H9 (cell line): ENCODE results near the gene FBRSL1. TPM values are rescaled to one million over a fixed set of nuclear protein-coding genes. Genes with fewer than 3 reads are reported as not detected.

Experiments used
- DNase-seq: peaks from one replicate; pipeline ENCODE4 v3.0.0-alpha.2; 2017
- H2AFZ ChIP-seq: one replicate; pipeline ENCODE4 v1.6.1; 2013; ENCODE audit warnings: mild to moderate bottlenecking, low read length, control low read depth, moderate library complexity
- H2AK5ac ChIP-seq: 2 replicates; pipeline ENCODE4 v1.6.1; 2013; ENCODE audit warnings: low read length, control low read depth, mixed read lengths; ENCODE audit not compliant: insufficient read length
- H2BK120ac ChIP-seq: one replicate; pipeline ENCODE4 v1.6.1; 2013; ENCODE audit warnings: low read depth, mild to moderate bottlenecking, low read length, control low read depth, inconsistent platforms; ENCODE audit not compliant: poor library complexity, severe bottlenecking
- H2BK12ac ChIP-seq: 2 replicates; pipeline ENCODE4 v1.6.1; 2013; ENCODE audit warnings: low read length, control low read depth, mixed read lengths, low read depth; ENCODE audit not compliant: insufficient read length
- H2BK15ac ChIP-seq: 2 replicates; pipeline ENCODE4 v1.6.1; 2013; ENCODE audit warnings: low read depth, low read length, control low read depth
- H2BK20ac ChIP-seq: one replicate; pipeline ENCODE4 v1.6.1; 2013; ENCODE audit warnings: low read depth, mild to moderate bottlenecking, low read length, control low read depth, inconsistent platforms; ENCODE audit not compliant: poor library complexity, severe bottlenecking
- H2BK5ac ChIP-seq: 2 replicates; pipeline ENCODE4 v1.6.1; 2013; ENCODE audit warnings: low read length, control low read depth, mixed read lengths; ENCODE audit not compliant: insufficient read length
- H3K14ac ChIP-seq: 2 replicates; pipeline ENCODE4 v1.6.1; 2013; ENCODE audit warnings: low read length, control low read depth; ENCODE audit not compliant: insufficient read depth
- H3K18ac ChIP-seq: 2 replicates; pipeline ENCODE4 v1.6.1; 2013; ENCODE audit warnings: low read depth, mild to moderate bottlenecking, mixed read lengths, low read length, control low read depth; ENCODE audit not compliant: insufficient read length
- H3K23ac ChIP-seq: 2 replicates; pipeline ENCODE4 v1.6.1; 2013; ENCODE audit warnings: low read length, control low read depth, mixed read lengths, low read depth; ENCODE audit not compliant: insufficient read length
- H3K23me2 ChIP-seq: 2 replicates; pipeline ENCODE4 v1.6.1; 2013; ENCODE audit warnings: low read depth, mild to moderate bottlenecking, mixed read lengths, low read length, control low read depth; ENCODE audit not compliant: insufficient read length, poor library complexity, severe bottlenecking
- H3K27ac ChIP-seq: 2 replicates; pipeline ENCODE4 v1.5.1; 2013; ENCODE audit warnings: low read length, control low read depth, mixed read lengths, low read depth; ENCODE audit not compliant: insufficient read length
- H3K27me3 ChIP-seq: 2 replicates; pipeline ENCODE4 v1.6.1; 2013; ENCODE audit warnings: low read length, control low read depth, inconsistent platforms; ENCODE audit not compliant: insufficient read depth
- H3K4ac ChIP-seq: 2 replicates; pipeline ENCODE4 v1.6.1; 2013; ENCODE audit warnings: low read depth, mild to moderate bottlenecking, control low read depth, inconsistent platforms, low read length, moderate library complexity
- H3K4me1 ChIP-seq: 2 replicates; pipeline ENCODE4 v1.6.1; 2013; ENCODE audit warnings: low read length, control low read depth, inconsistent platforms; ENCODE audit not compliant: insufficient read depth
- H3K4me2 ChIP-seq: 2 replicates; pipeline ENCODE4 v1.6.1; 2013; ENCODE audit warnings: low read length, control low read depth, mixed read lengths; ENCODE audit not compliant: insufficient read length, insufficient read depth
- H3K56ac ChIP-seq: 2 replicates; pipeline ENCODE4 v1.6.1; 2013; ENCODE audit warnings: low read depth, mild to moderate bottlenecking, mixed read lengths, low read length, control low read depth; ENCODE audit not compliant: insufficient read length
- H3K79me1 ChIP-seq: 2 replicates; pipeline ENCODE4 v1.6.1; 2013; ENCODE audit warnings: low read depth, mild to moderate bottlenecking, moderate library complexity, low read length, control low read depth, inconsistent platforms; ENCODE audit not compliant: insufficient read depth, poor library complexity, severe bottlenecking
- H3K79me2 ChIP-seq: 2 replicates; pipeline ENCODE4 v1.6.1; 2013; ENCODE audit warnings: low read length, control low read depth, inconsistent platforms; ENCODE audit not compliant: insufficient read depth
- H3K9ac ChIP-seq: 2 replicates; pipeline ENCODE4 v1.6.1; 2013; ENCODE audit warnings: low read length, control low read depth, mixed read lengths; ENCODE audit not compliant: insufficient read length; ENCODE audit errors: extremely low read depth
- H3K9me3 ChIP-seq: one replicate; pipeline ENCODE4 v1.6.1; 2013; ENCODE audit warnings: low read depth, low read length, inconsistent platforms; ENCODE audit not compliant: control insufficient read depth
- H3T11ph ChIP-seq: one replicate; pipeline ENCODE4 v1.6.1; 2013; ENCODE audit warnings: mild to moderate bottlenecking, low read length, control low read depth, inconsistent platforms
- H4K20me1 ChIP-seq: one replicate; pipeline ENCODE4 v1.6.1; 2013; ENCODE audit not compliant: control insufficient read depth, insufficient read length, insufficient read depth
- H4K5ac ChIP-seq: 2 replicates; pipeline ENCODE4 v1.6.1; 2013; ENCODE audit warnings: low read depth, mild to moderate bottlenecking, mixed read lengths, low read length, control low read depth; ENCODE audit not compliant: insufficient read length
- H4K8ac ChIP-seq: replicated peaks from 2 replicates; pipeline ENCODE4 v1.6.1; 2013; ENCODE audit warnings: low read length, control low read depth, mixed read lengths, low read depth; ENCODE audit not compliant: insufficient read length
- H4K91ac ChIP-seq: 2 replicates; pipeline ENCODE4 v1.6.1; 2013; ENCODE audit warnings: low read depth, mild to moderate bottlenecking, moderate library complexity, mixed read lengths, low read length, control low read depth; ENCODE audit not compliant: insufficient read length
- H3K27ac Mint-ChIP-seq, 3 experiments: 2 replicates in 2 of 3; 3 replicates in 1 of 3; pipeline ENCODE4 v1.8.0; 2020 to 2021; ENCODE audit warnings: mixed read lengths in 3 of 3, mild to moderate bottlenecking in 1 of 3, moderate library complexity in 1 of 3
- H3K27me3 Mint-ChIP-seq: 2 replicates; pipeline ENCODE4 v1.8.0; 2021; ENCODE audit warnings: low read depth, mild to moderate bottlenecking, moderate library complexity, mixed read lengths
- H3K36me3 Mint-ChIP-seq, 3 experiments: 2 replicates in 2 of 3; 3 replicates in 1 of 3; pipeline ENCODE4 v1.8.0; 2020 to 2021; ENCODE audit warnings: low read depth in 3 of 3, mixed read lengths in 3 of 3; ENCODE audit not compliant: insufficient read depth in 1 of 3
- H3K4me1 Mint-ChIP-seq, 2 experiments: 2 replicates each; pipeline ENCODE4 v1.8.0; 2020; ENCODE audit warnings: mixed read lengths in 2 of 2
- H3K4me3 Mint-ChIP-seq, 2 experiments: 2 replicates in 1 of 2; 3 replicates in 1 of 2; pipeline ENCODE4 v1.8.0; 2020 to 2021; ENCODE audit warnings: mild to moderate bottlenecking in 2 of 2, mixed read lengths in 2 of 2, moderate library complexity in 1 of 2
- H3K9me3 Mint-ChIP-seq, 2 experiments: 2 replicates in 1 of 2; 3 replicates in 1 of 2; pipeline ENCODE4 v1.8.0; 2020; ENCODE audit warnings: mild to moderate bottlenecking in 2 of 2, mixed read lengths in 2 of 2, moderate library complexity in 1 of 2
- WGBS: extraction: QIAGEN DNeasy Blood & Tissue Kit; methylation state at CpG from one replicate; pipeline ENCODE4 v1.1.7; 2013; ENCODE audit warnings: missing lambda C conversion rate, low lambda C conversion rate, mixed read lengths; ENCODE audit not compliant: insufficient read length; ENCODE audit errors: extremely low coverage; 5-methylcytosine and 5-hydroxymethylcytosine counted together
- total RNA-seq: library from RNA; stranded (reverse); gene quantifications from 2 replicates; pipeline ENCODE4 v1.2.1, GENCODE V29; 2021
- TF ChIP-seq, protein P1 (sequence below): fragments of 200-600 bp; sonication (generic); conservative IDR thresholded peaks from 3 replicates; pipeline ENCODE4 v1.8.0; 2021; ENCODE audit warnings: antibody characterized with exemption, mild to moderate bottlenecking

FBRSL1 gene
- total RNA-seq, 1 experiment from 2014 or later = 90.8 TPM

DNA sequence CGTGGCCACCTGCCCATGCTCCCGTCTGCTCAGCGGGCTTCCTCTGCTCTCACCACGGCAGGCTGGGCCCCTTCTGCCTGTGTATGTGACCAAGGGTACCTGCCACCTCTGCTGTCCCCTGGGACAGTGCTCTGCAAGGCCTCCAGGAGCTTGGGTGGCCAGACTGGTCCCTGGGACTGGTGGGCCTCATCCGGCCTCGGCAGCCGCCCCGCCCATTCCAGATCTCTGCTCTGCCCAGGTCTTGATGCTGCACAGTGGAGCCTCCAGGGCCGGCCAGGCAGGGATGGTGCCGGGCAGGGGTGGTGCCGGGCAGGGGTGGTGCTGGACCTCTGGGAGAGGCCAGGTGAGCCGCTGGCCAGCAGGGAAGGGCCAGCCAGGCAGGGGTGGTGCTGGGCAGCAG lies 9.0 kb downstream of the FBRSL1 start:
- Histone ChIP-seq H3K79me1 (peaks cover 3% of the 10 kb centered on the region), H3K27me3 (no peaks in the 10 kb centered on the region; the same call in 1 of the 2 replicates), H3K14ac (no peak overlapping the region), H2AFZ (no peak overlapping the region), H3K4me1 (peaks cover 4% of the 10 kb centered on the region; the same call in 1 of the 2 replicates), H3K27ac (no peak overlapping the region), H4K20me1 (peaks cover 4% of the 10 kb centered on the region), H3K9ac (no peak overlapping the region), H2BK15ac (no peak overlapping the region), H3K18ac (no peak overlapping the region), H3K56ac (no peak overlapping the region), H3K9me3 (no peaks in the 10 kb centered on the region), H3K23me2 (no peaks in the 10 kb centered on the region), H4K5ac (no peak overlapping the region), H2BK12ac (no peak overlapping the region), H3K23ac (no peak overlapping the region), H4K91ac (no peak overlapping the region), H2BK20ac (no peak overlapping the region), H2BK120ac (no peak overlapping the region), H2AK5ac (no peak overlapping the region), H4K8ac (no peak overlapping the region), H3T11ph (no peak overlapping the region), H3K4me2 (no peak overlapping the region), H3K4ac (no peak overlapping the region), H3K79me2 (peaks cover 9% of the 10 kb centered on the region; the same call in 1 of the 2 replicates), H2BK5ac (no peak overlapping the region)
- H3K9me3 Mint-ChIP-seq = no peaks in the 10 kb centered on the region
- H3K27ac Mint-ChIP-seq = no peak overlapping the region
- TF ChIP-seq, protein P1, sequence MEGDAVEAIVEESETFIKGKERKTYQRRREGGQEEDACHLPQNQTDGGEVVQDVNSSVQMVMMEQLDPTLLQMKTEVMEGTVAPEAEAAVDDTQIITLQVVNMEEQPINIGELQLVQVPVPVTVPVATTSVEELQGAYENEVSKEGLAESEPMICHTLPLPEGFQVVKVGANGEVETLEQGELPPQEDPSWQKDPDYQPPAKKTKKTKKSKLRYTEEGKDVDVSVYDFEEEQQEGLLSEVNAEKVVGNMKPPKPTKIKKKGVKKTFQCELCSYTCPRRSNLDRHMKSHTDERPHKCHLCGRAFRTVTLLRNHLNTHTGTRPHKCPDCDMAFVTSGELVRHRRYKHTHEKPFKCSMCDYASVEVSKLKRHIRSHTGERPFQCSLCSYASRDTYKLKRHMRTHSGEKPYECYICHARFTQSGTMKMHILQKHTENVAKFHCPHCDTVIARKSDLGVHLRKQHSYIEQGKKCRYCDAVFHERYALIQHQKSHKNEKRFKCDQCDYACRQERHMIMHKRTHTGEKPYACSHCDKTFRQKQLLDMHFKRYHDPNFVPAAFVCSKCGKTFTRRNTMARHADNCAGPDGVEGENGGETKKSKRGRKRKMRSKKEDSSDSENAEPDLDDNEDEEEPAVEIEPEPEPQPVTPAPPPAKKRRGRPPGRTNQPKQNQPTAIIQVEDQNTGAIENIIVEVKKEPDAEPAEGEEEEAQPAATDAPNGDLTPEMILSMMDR = no peak
- peaks cover 0 to 2% (median 0%) of the 10 kb centered on the region in 3 experiments; a peak in 1 of 7 replicates for H3K36me3 Mint-ChIP-seq
- no CpG with 5 or more reads among the region's 12 CpGs for WGBS
- peaks cover 2% of the 10 kb centered on the region for H3K27me3 Mint-ChIP-seq
- H3K4me1 Mint-ChIP-seq = peaks cover 11 to 15% of the 10 kb centered on the region in 2 experiments
- no peak overlapping the region for H3K4me3 Mint-ChIP-seq
- no peak for DNase-seq
